SK-N-SH (cell line): ENCODE results near the gene B3GNT5. TPM values are rescaled to one million over a fixed set of nuclear protein-coding genes. Genes with fewer than 3 reads are reported as not detected.

Source experiments
- CTCF ChIA-PET: fragments of 300-600, 350-600 bp; formaldehyde crosslinking; extraction: SDS; loops from one replicate; lab custom pipeline; 2021; lab: Yijun Ruan, JAX
- POLR2A ChIA-PET: fragments of 350-600 bp; sonication (Branson Sonifier 250); formaldehyde crosslinking; extraction: SDS; loops from one replicate; lab custom pipeline; 2020; ENCODE audit warnings: antibody characterized with exemption, inconsistent platforms; lab: Yijun Ruan, JAX
- DNase-seq: peaks from one replicate; pipeline ENCODE4 v3.0.0; 2012
- H2AFZ ChIP-seq: fragments of 200-600 bp; sonication (generic); 2 replicates; pipeline ENCODE4 v1.8.1; 2016; ENCODE audit warnings: antibody characterized with exemption, mild to moderate bottlenecking, low read depth
- H3F3A ChIP-seq: fragments of 200-600 bp; sonication (generic); replicated peaks from 2 replicates; pipeline ENCODE3; 2016; ENCODE audit warnings: antibody characterized with exemption, mild to moderate bottlenecking; ENCODE audit not compliant: insufficient read depth
- H3K27ac ChIP-seq, 2 experiments: fragments of 200-500 bp in 1 of 2; fragments of 200-600 bp in 1 of 2; sonication (Bioruptor generic) in 1 of 2; sonication (generic), shearing (Covaris generic) in 1 of 2; 2 replicates each; pipeline versions ENCODE4 v1.5.1 to v1.6.1; 2014 to 2016; ENCODE audit warnings: low read depth in 2 of 2, inconsistent platforms in 1 of 2, low read length in 1 of 2, mild to moderate bottlenecking in 1 of 2, mixed read lengths in 1 of 2
- H3K27me3 ChIP-seq: fragments of 200-600 bp; sonication (generic), shearing (Covaris generic); 2 replicates; pipeline ENCODE4 v1.6.1; 2016; ENCODE audit warnings: mixed run types; ENCODE audit not compliant: insufficient read depth
- H3K36me3 ChIP-seq, 2 experiments: fragments of 200-500 bp in 1 of 2; fragments of 200-600 bp in 1 of 2; sonication (Bioruptor generic) in 1 of 2; sonication (generic) in 1 of 2; replicated peaks in 1 of 2; 2 replicates each; pipeline versions ENCODE3 to v1.5.1; 2014 to 2016; ENCODE audit warnings: low read length in 1 of 2, mild to moderate bottlenecking in 1 of 2; ENCODE audit not compliant: insufficient read depth in 2 of 2, control insufficient read depth in 1 of 2
- H3K4me1 ChIP-seq, 2 experiments: fragments of 200-500 bp in 1 of 2; fragments of 200-600 bp in 1 of 2; sonication (Bioruptor generic) in 1 of 2; sonication (generic), shearing (Covaris generic) in 1 of 2; 2 replicates each; pipeline versions ENCODE4 v1.5.1 to v1.6.1; 2014 to 2016; ENCODE audit warnings: low read depth in 1 of 2, low read length in 1 of 2, mixed run types in 1 of 2; ENCODE audit not compliant: insufficient read depth in 2 of 2, control insufficient read depth in 1 of 2
- H3K4me2 ChIP-seq: fragments of 200-600 bp; sonication (generic), shearing (Covaris generic); 2 replicates; pipeline ENCODE4 v1.6.1; 2017; ENCODE audit warnings: mixed run types
- H3K4me3 ChIP-seq, 2 experiments: fragments of 200-500 bp in 1 of 2; fragments of 200-600 bp in 1 of 2; sonication (Bioruptor generic) in 1 of 2; sonication (generic), shearing (Covaris generic) in 1 of 2; 2 replicates each; pipeline versions ENCODE4 v1.5.1 to v1.8.1; 2014 to 2016; ENCODE audit warnings: low read depth in 2 of 2, inconsistent platforms in 1 of 2, low read length in 1 of 2, mild to moderate bottlenecking in 1 of 2, mixed read lengths in 1 of 2, moderate library complexity in 1 of 2
- H3K79me2 ChIP-seq: fragments of 200-600 bp; sonication (generic); 2 replicates; pipeline ENCODE4 v1.8.1; 2017; ENCODE audit warnings: mild to moderate bottlenecking; ENCODE audit not compliant: insufficient read depth
- H3K9ac ChIP-seq: fragments of 200-600 bp; sonication (generic); 2 replicates; pipeline ENCODE4 v1.6.1; 2017; ENCODE audit warnings: mixed run types
- H3K9me2 ChIP-seq: fragments of 200-600 bp; sonication (generic); 2 replicates; pipeline ENCODE4 v1.6.1; 2017; ENCODE audit warnings: mixed run types
- H3K9me3 ChIP-seq: fragments of 200-600 bp; sonication (generic); 2 replicates; pipeline ENCODE4 v1.6.1; 2017; ENCODE audit warnings: mixed run types, mild to moderate bottlenecking, moderate library complexity
- H4K20me1 ChIP-seq: fragments of 200-600 bp; sonication (generic); 2 replicates; pipeline ENCODE4 v1.6.1; 2017; ENCODE audit warnings: mild to moderate bottlenecking, mixed run types; ENCODE audit not compliant: insufficient read depth
- CHD2 ChIP-seq: fragments of 150-350 bp; IDR thresholded peaks from 2 replicates; pipeline ENCODE4 v1.6.1; 2018; ENCODE audit warnings: low read length; ENCODE audit not compliant: partially characterized antibody
- ELF1 ChIP-seq: IDR thresholded peaks from 2 replicates; pipeline ENCODE4 v1.4.0; 2012
- EP300 ChIP-seq, 2 experiments: IDR thresholded peaks; 2 replicates each; pipeline versions ENCODE4 v1.4.0 to v1.6.1; 2012; ENCODE audit warnings: borderline replicate concordance in 1 of 2, low read depth in 1 of 2, low read length in 1 of 2
- EZH2phosphoT487 ChIP-seq: fragments of 200-600 bp; sonication (generic); IDR thresholded peaks from 2 replicates; pipeline ENCODE4 v1.6.1; 2017; ENCODE audit warnings: low read depth, mixed run types, mild to moderate bottlenecking, antibody characterized with exemption, moderate library complexity, borderline replicate concordance
- FOXM1 ChIP-seq: IDR thresholded peaks from 2 replicates; pipeline ENCODE4 v1.4.0; 2012; ENCODE audit warnings: low read depth, mild to moderate bottlenecking
- GATA2 ChIP-seq: sonication (generic); formaldehyde crosslinking; IDR thresholded peaks from 2 replicates; pipeline ENCODE4 v1.5.0; 2020; ENCODE audit warnings: mild to moderate bottlenecking, missing genetic modification reagents
- JUND ChIP-seq: IDR thresholded peaks from 2 replicates; pipeline ENCODE4 v1.4.0; 2012
- MAX ChIP-seq: IDR thresholded peaks from 2 replicates; pipeline ENCODE4 v1.4.0; 2012; ENCODE audit warnings: low read depth
- PBX3 ChIP-seq: IDR thresholded peaks from 2 replicates; pipeline ENCODE4; 2012
- RAD21 ChIP-seq: IDR thresholded peaks from 2 replicates; pipeline ENCODE4 v1.6.1; 2012; ENCODE audit warnings: mild to moderate bottlenecking, low read length
- RFX5 ChIP-seq: IDR thresholded peaks from 2 replicates; pipeline ENCODE4 v1.6.1; 2012; ENCODE audit warnings: mild to moderate bottlenecking, improper control_type of control experiment, low read length
- SMC3 ChIP-seq: IDR thresholded peaks from 2 replicates; pipeline ENCODE4 v1.6.1; 2012; ENCODE audit warnings: low read depth, low read length, improper control_type of control experiment
- TAF1 ChIP-seq: IDR thresholded peaks from 2 replicates; pipeline ENCODE4 v1.6.1; 2012; ENCODE audit warnings: low read depth, mild to moderate bottlenecking, low read length, moderate library complexity, borderline replicate concordance
- TCF12 ChIP-seq: IDR thresholded peaks from 2 replicates; pipeline ENCODE4 v1.4.0; 2012
- TEAD4 ChIP-seq: IDR thresholded peaks from 2 replicates; pipeline ENCODE4 v1.4.0; 2012; ENCODE audit warnings: mild to moderate bottlenecking, borderline replicate concordance; ENCODE audit not compliant: insufficient read depth
- USF1 ChIP-seq: IDR thresholded peaks from 2 replicates; pipeline ENCODE4 v1.4.0; 2012; ENCODE audit warnings: low read depth, borderline replicate concordance
- ZBTB33 ChIP-seq: IDR thresholded peaks from 2 replicates; pipeline ENCODE4 v1.4.0; 2012; ENCODE audit warnings: low read depth, borderline replicate concordance
- WGBS: methylation state at CpG from one replicate; pipeline ENCODE4 v1.1.6; 2017; ENCODE audit warnings: low lambda C conversion rate; 5-methylcytosine and 5-hydroxymethylcytosine counted together
- polyA plus RNA-seq, 3 experiments: library from polyadenylated mRNA; depleted of rRNA; stranded (reverse); fragments of >200 nt; gene quantifications; 2 replicates each; pipeline ENCODE4 v1.2.3, GENCODE V29; 2012

B3GNT5 gene
- polyA plus RNA-seq, 1 of the 3 experiments (the other 2 are of a cell fraction), result 4.7 TPM

GRCh38 chr3:183277260-183277659 lies 24.2 kb downstream of the B3GNT5 start (continued):
- TF ChIP-seq ZBTB33 (no peak), TEAD4 (no peak), TAF1 (no peak), JUND (no peak), EZH2phosphoT487 (no peak)
- TF ChIP-seq, all 33 proteins: peak for 0

GRCh38 chr3:183278479-183279088 lies 25.5 kb downstream of the B3GNT5 start:
- Histone ChIP-seq H3K9ac (no peak overlapping the region), H3K9me2 (no peaks in the 10 kb centered on the region), H3K4me2 (no peak overlapping the region), H3K27me3 (no peaks in the 10 kb centered on the region), H3K9me3 (no peaks in the 10 kb centered on the region), H3K36me3 (no peaks in the 10 kb centered on the region), H3K4me1 (peaks cover 3 to 28% of the 10 kb centered on the region in 2 experiments; a peak in 2 of 4 replicates)
- POLR2A ChIA-PET, result no interaction called here
- no peak for DNase-seq
- no peak for TF ChIP-seq USF1
- no peak for TF ChIP-seq GATA2 (CRISPR knock-in tag)
- TF ChIP-seq MAX, result no peak
- no peak for TF ChIP-seq EZH2phosphoT487
- no peak for TF ChIP-seq FOXM1
- TF ChIP-seq RAD21, result no peak
- 0 out of 4 replicates have a peak, but pooled peaks of 1 of the 2 experiments have one; percentile 11 for TF ChIP-seq EP300 (IDR thresholded peaks at IDR 0.05; ENCODE audit: borderline replicate concordance in 1 of 2, low read depth in 1 of 2, low read length in 1 of 2)
- no peak for TF ChIP-seq ELF1
- peak; percentile 45; the same call in 1 of the 2 replicates for TF ChIP-seq PBX3
- no peak for TF ChIP-seq CHD2
- peak; percentile 55 for TF ChIP-seq TCF12
- TF ChIP-seq SMC3, result no peak
- no peak for TF ChIP-seq RFX5
- TF ChIP-seq, all 33 proteins: peak for 3
- no peak overlapping the region for H3K4me3 ChIP-seq
- WGBS, result 11% methylated on average over 4 of the region's 4 CpGs
- CTCF ChIA-PET, result interaction anchor here (1.9 kb wide), 1 partner anchor 94 kb away, joined by 4 read pairs; no protein-coding TSS in a partner anchor
- 0 out of 2 replicates have a peak, but pooled peaks cover 3% of the 10 kb centered on the region for H4K20me1 ChIP-seq
- peak overlapping the region in 1 of 2 experiments; percentile 50; a peak in 2 of 4 replicates for H3K27ac ChIP-seq
- H2AFZ ChIP-seq, result no peak overlapping the region
- no peaks in the 10 kb centered on the region for H3K79me2 ChIP-seq
- peaks cover 22% of the 10 kb centered on the region for H3F3A ChIP-seq
